IMR-90 (cell line): ENCODE data around the gene SAMD11.

Experiments used
- CEBPB ChIP-seq: IDR thresholded peaks from 2 replicates; pipeline ENCODE4 v1.6.1; 2012; ENCODE audit warnings: low read depth, low read length, improper control_type of control experiment
- CTCF ChIP-seq: conservative IDR thresholded peaks from 2 replicates; pipeline ENCODE4 v1.5.1; 2012; ENCODE audit warnings: mild to moderate bottlenecking, low read depth, low read length, improper control_type of control experiment
- ELK1 ChIP-seq: fragments of 150-350 bp; IDR thresholded peaks from 2 replicates; pipeline ENCODE4 v1.6.1; 2016; ENCODE audit warnings: low read depth, mild to moderate bottlenecking, low read length, moderate library complexity, borderline replicate concordance
- MXI1 ChIP-seq: IDR thresholded peaks from 2 replicates; pipeline ENCODE4 v1.6.1; 2012; ENCODE audit warnings: low read depth, mild to moderate bottlenecking, low read length, moderate library complexity, borderline replicate concordance
- POLR2A ChIP-seq: IDR thresholded peaks from 2 replicates; pipeline ENCODE4 v1.6.1; 2012; ENCODE audit warnings: mild to moderate bottlenecking, low read depth, low read length
- USF2 ChIP-seq: fragments of 150-350 bp; IDR thresholded peaks from 2 replicates; pipeline ENCODE4 v1.6.1; 2017; ENCODE audit warnings: mild to moderate bottlenecking, antibody characterized with exemption, low read length, low read depth

GRCh38 chr1:978069-978834 lies 54.5 kb downstream of the SAMD11 start:
- TF ChIP-seq CTCF (no peak), CEBPB (no peak), POLR2A (no peak), ELK1 (no peak), USF2 (no peak), MXI1 (no peak)
